ENCODE results near the gene HOXD9.

The HOXD9 gene

GRCh38 chr2:176103742-176104315 lies 18.7 kb upstream of the HOXD9 start:
- no peak overlapping the region for H3K4me3 ChIP-seq (ENCODE audit: low read depth, low read length)
- no peak for TF ChIP-seq CTCF (IDR thresholded peaks at IDR 0.05; ENCODE audit: control insufficient read depth, extremely low read depth, insufficient read depth)
- no peak for DNase-seq (ENCODE audit: low read depth)

- no peak overlapping the region for H3K4me3 ChIP-seq (ENCODE audit: low read depth, low read length)
- TF ChIP-seq CTCF (IDR thresholded peaks at IDR 0.05; ENCODE audit: control insufficient read depth, extremely low read depth, insufficient read depth) = no peak
- DNase-seq (ENCODE audit: low read depth) = no peak
These were observed 18.0 kb upstream of the HOXD9 start for GRCh38 chr2:176104316-176105077.

GRCh38 chr2:176105078-176105729 lies 17.3 kb upstream of the HOXD9 start:
- H3K4me3 ChIP-seq (ENCODE audit: low read depth, low read length) = no peak overlapping the region
- TF ChIP-seq CTCF (IDR thresholded peaks at IDR 0.05; ENCODE audit: control insufficient read depth, extremely low read depth, insufficient read depth) = no peak
- no peak for DNase-seq (ENCODE audit: low read depth)

GRCh38 chr2:176105730-176106580 lies 16.6 kb upstream of the HOXD9 start:
- DNase-seq (ENCODE audit: low read depth) = no peak
- no peak overlapping the region for H3K4me3 ChIP-seq (ENCODE audit: low read depth, low read length)
- no peak for TF ChIP-seq CTCF (IDR thresholded peaks at IDR 0.05; ENCODE audit: control insufficient read depth, extremely low read depth, insufficient read depth)

GRCh38 chr2:176106581-176107539 lies 15.7 kb upstream of the HOXD9 start, which contains the start of gene HOXD11:
HOXD11 (plus strand) TSS chr2:176107280; CDS start chr2:176107356, 76 bp downstream.
- DNase-seq (ENCODE audit: low read depth) = no peak
- TF ChIP-seq CTCF (IDR thresholded peaks at IDR 0.05; ENCODE audit: control insufficient read depth, extremely low read depth, insufficient read depth) = no peak
- no peak within 1 kb of the TSS for H3K4me3 ChIP-seq (ENCODE audit: low read depth, low read length)
